MM.1S (cell line): ENCODE results near the gene UBE2D2.
A peak's percentile ranks its signal among the peaks of the same experiment; 100 is the strongest.

ENCODE experiments used
- DNase-seq: peaks from one replicate; pipeline ENCODE4 v3.0.0-alpha.2; 2015
- H2AFZ ChIP-seq: fragments of 300-600 bp; sonication (generic); 2 replicates; pipeline ENCODE4 v1.6.0; 2016; ENCODE audit warnings: antibody characterized with exemption, low read length
- H3F3A ChIP-seq: fragments of 300-600 bp; sonication (generic); 2 replicates; pipeline ENCODE4 v1.6.1; 2016; ENCODE audit warnings: mild to moderate bottlenecking, antibody characterized with exemption, low read length, moderate library complexity, mixed read lengths; ENCODE audit not compliant: insufficient read depth
- H3K27ac ChIP-seq: fragments of 300-600 bp; sonication (generic); 2 replicates; pipeline ENCODE4 v1.5.1; 2016; ENCODE audit warnings: mild to moderate bottlenecking, low read length
- H3K27me3 ChIP-seq: fragments of 300-600 bp; sonication (generic); replicated peaks from 2 replicates; pipeline ENCODE4 v1.6.0; 2016; ENCODE audit warnings: low read length; ENCODE audit not compliant: insufficient read depth
- H3K36me3 ChIP-seq: fragments of 300-600 bp; sonication (generic); replicated peaks from 2 replicates; pipeline ENCODE4 v1.6.1; 2016; ENCODE audit warnings: mild to moderate bottlenecking, low read length, mixed read lengths; ENCODE audit not compliant: insufficient read depth
- H3K4me1 ChIP-seq: fragments of 300-600 bp; sonication (generic); 2 replicates; pipeline ENCODE4 v1.6.1; 2016; ENCODE audit warnings: low read length, mixed read lengths
- H3K4me2 ChIP-seq: fragments of 300-600 bp; sonication (generic); 2 replicates; pipeline ENCODE4 v1.6.0; 2016; ENCODE audit warnings: low read depth, low read length
- H3K4me3 ChIP-seq: fragments of 300-600 bp; sonication (generic); 2 replicates; pipeline ENCODE4 v1.5.1; 2016; ENCODE audit warnings: low read length, mixed read lengths
- H3K79me2 ChIP-seq: fragments of 300-600 bp; sonication (generic); 2 replicates; pipeline ENCODE4 v1.6.1; 2016; ENCODE audit warnings: mixed run types, low read length, mixed read lengths
- H3K9ac ChIP-seq: fragments of 300-600 bp; sonication (generic); 2 replicates; pipeline ENCODE4 v1.6.1; 2016; ENCODE audit warnings: low read length, mixed read lengths
- H3K9me2 ChIP-seq: fragments of 300-600 bp; sonication (generic); replicated peaks from 2 replicates; pipeline ENCODE4 v1.6.1; 2016; ENCODE audit warnings: mild to moderate bottlenecking, low read length, mixed read lengths; ENCODE audit not compliant: insufficient read depth
- H3K9me3 ChIP-seq: fragments of 300-600 bp; sonication (generic); replicated peaks from 2 replicates; pipeline ENCODE4 v1.6.1; 2016; ENCODE audit warnings: mild to moderate bottlenecking, low read length, mixed read lengths; ENCODE audit not compliant: insufficient read depth
- H4K20me1 ChIP-seq: fragments of 300-600 bp; sonication (generic); 2 replicates; pipeline ENCODE4 v1.6.1; 2016; ENCODE audit warnings: mild to moderate bottlenecking, low read length, moderate library complexity, mixed read lengths; ENCODE audit not compliant: insufficient read depth
- CTCF ChIP-seq: fragments of 300-600 bp; sonication (generic); IDR thresholded peaks from 2 replicates; pipeline ENCODE4 v1.5.1; 2016; ENCODE audit warnings: antibody characterized with exemption, low read length, mixed read lengths
- EZH2 ChIP-seq: fragments of 300-600 bp; sonication (generic); optimal IDR thresholded peaks from 2 replicates; pipeline ENCODE3; 2017; ENCODE audit warnings: low read depth, mild to moderate bottlenecking, antibody characterized with exemption, low read length, mixed read lengths
- EZH2phosphoT487 ChIP-seq: fragments of 300-600 bp; sonication (generic); IDR thresholded peaks from 2 replicates; pipeline ENCODE4 v1.6.1; 2018; ENCODE audit warnings: antibody characterized with exemption, low read length

Gene UBE2D2

GRCh38 chr5:139668064-139668880 lies 107.1 kb downstream of the UBE2D2 start:
- Histone ChIP-seq H3K9ac (peak overlapping the region; percentile 89), H3K27ac (peak overlapping the region; percentile 97), H3K27me3 (no peaks in the 10 kb centered on the region), H3K79me2 (peaks cover 87% of the 10 kb centered on the region), H4K20me1 (no peaks in the 10 kb centered on the region), H3K4me3 (peak overlapping the region; percentile 81), H2AFZ (no peak overlapping the region), H3K4me1 (peaks cover 35% of the 10 kb centered on the region), H3F3A (peaks cover 55% of the 10 kb centered on the region), H3K9me2 (no peaks in the 10 kb centered on the region), H3K4me2 (peak overlapping the region; percentile 94), H3K36me3 (no peaks in the 10 kb centered on the region), H3K9me3 (no peaks in the 10 kb centered on the region)
- DNase-seq: peak; percentile 77
- TF ChIP-seq EZH2phosphoT487 (no peak), EZH2 (no peak), CTCF (no peak)

GRCh38 chr5:139668924-139669661 lies 108.0 kb downstream of the UBE2D2 start:
- TF ChIP-seq EZH2phosphoT487: no peak
- no peak for TF ChIP-seq EZH2
- TF ChIP-seq CTCF: no peak
- Histone ChIP-seq H3F3A (peaks cover 55% of the 10 kb centered on the region), H3K36me3 (no peaks in the 10 kb centered on the region), H3K9me3 (no peaks in the 10 kb centered on the region), H3K79me2 (peaks cover 87% of the 10 kb centered on the region), H3K4me3 (peak overlapping the region; percentile 81), H3K4me1 (peaks cover 35% of the 10 kb centered on the region), H3K9ac (peak overlapping the region; percentile 89), H4K20me1 (no peaks in the 10 kb centered on the region), H2AFZ (no peak overlapping the region), H3K27ac (peak overlapping the region; percentile 97), H3K27me3 (no peaks in the 10 kb centered on the region), H3K4me2 (peak overlapping the region; percentile 94), H3K9me2 (no peaks in the 10 kb centered on the region)
- peak; percentile 10 for DNase-seq

DNA sequence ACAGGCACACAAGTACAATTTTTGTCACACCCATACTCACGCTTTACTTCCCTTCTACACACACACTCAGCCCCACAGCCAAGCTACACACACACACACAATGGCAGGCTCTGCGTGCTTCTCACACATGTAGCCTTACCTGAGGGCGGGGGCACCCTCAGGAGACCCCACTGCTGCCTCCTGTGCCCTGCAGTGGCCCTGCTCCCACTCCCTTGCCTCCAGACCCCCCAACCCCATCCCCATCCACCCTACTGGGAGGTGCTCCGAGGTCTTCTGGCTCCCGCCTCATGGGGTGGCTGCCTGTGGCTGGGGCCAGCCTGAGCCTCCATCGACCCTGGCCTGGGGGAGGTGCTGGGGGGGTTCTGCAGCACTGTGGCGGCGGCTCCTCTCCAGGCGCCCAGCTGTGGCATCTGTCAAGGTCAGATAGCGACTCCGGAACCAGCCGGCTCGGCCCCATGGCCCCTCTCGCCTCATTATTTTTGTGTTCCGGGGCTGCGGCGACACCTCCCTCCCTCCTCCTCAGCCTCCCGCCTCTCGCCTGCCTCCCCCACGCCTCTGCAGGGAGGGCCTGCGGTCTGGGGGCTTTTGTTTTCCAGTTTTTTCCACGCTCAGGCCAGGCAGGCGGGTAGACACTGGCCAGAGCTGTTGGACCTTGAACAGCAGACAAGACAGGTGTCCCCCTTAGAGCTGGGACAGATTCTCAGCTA lies 108.7 kb downstream of the UBE2D2 start:
- Histone ChIP-seq H3K36me3 (no peaks in the 10 kb centered on the region), H4K20me1 (no peaks in the 10 kb centered on the region), H3K27ac (peak overlapping the region; percentile 97), H3F3A (peaks cover 55% of the 10 kb centered on the region), H3K79me2 (peaks cover 87% of the 10 kb centered on the region), H3K27me3 (no peaks in the 10 kb centered on the region), H3K4me3 (peak overlapping the region; percentile 81), H3K9ac (peak overlapping the region; percentile 89), H3K4me1 (peaks cover 35% of the 10 kb centered on the region), H3K9me3 (no peaks in the 10 kb centered on the region), H3K9me2 (no peaks in the 10 kb centered on the region), H3K4me2 (peak overlapping the region; percentile 94), H2AFZ (no peak overlapping the region)
- TF ChIP-seq EZH2 (no peak), EZH2phosphoT487 (no peak), CTCF (no peak)
- DNase-seq: peak; percentile 76
